Measurements from ENCODE around the gene CHERP. TPM values are rescaled to one million over a fixed set of nuclear protein-coding genes. Genes with fewer than 3 reads are reported as not detected.

The CHERP gene
- total and polyA plus RNA-seq, 2 experiments from 2014 or later = 7.8 to 38.7 TPM

DNA sequence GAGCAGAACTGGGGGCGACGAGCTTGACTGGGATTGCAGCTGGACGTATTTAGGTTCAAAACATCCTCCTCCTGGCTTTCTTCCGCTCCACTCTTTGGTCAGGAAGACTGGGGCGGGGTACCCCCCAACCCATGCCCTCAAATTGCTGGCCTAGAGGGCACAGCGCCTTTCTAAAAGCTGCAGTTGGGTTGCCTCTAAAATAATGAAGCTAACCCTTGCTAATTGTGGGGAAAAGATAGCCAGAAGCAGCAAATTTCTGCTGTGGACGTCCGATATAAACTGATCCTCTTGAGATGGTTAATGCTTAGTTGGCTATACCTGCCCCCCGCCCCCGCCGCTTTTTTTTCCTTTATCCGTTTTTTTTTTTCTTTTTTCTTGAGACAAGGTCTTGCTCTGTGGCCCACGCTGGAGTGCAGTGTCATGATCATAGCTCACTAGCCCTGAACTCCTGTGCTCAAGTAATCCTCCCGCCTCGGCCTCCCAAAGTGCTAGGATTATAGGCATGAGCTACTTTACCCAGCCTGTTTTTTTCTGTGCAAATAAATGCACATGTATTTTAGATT, 754 bp upstream of the CHERP start:
- H2AFZ ChIP-seq = peak overlapping the region; percentile 70
- H3K27me3 ChIP-seq = no peaks in the 10 kb centered on the region
- no peaks in the 10 kb centered on the region for H3K36me3 ChIP-seq (replicated peaks; ENCODE audit: insufficient read depth, low read depth)
- no peak for DNase-seq (ENCODE audit: low spot score)
- H3K4me1 ChIP-seq (ENCODE audit: insufficient read depth) = peaks cover 14% of the 10 kb centered on the region
- no peak for TF ChIP-seq EZH2phosphoT487 (IDR thresholded peaks at IDR 0.05; ENCODE audit: low read depth, severe bottlenecking, unreplicated experiment)
- no peak for TF ChIP-seq EZH2 (IDR thresholded peaks at IDR 0.05; ENCODE audit: borderline replicate concordance)
- TF ChIP-seq, protein P1, sequence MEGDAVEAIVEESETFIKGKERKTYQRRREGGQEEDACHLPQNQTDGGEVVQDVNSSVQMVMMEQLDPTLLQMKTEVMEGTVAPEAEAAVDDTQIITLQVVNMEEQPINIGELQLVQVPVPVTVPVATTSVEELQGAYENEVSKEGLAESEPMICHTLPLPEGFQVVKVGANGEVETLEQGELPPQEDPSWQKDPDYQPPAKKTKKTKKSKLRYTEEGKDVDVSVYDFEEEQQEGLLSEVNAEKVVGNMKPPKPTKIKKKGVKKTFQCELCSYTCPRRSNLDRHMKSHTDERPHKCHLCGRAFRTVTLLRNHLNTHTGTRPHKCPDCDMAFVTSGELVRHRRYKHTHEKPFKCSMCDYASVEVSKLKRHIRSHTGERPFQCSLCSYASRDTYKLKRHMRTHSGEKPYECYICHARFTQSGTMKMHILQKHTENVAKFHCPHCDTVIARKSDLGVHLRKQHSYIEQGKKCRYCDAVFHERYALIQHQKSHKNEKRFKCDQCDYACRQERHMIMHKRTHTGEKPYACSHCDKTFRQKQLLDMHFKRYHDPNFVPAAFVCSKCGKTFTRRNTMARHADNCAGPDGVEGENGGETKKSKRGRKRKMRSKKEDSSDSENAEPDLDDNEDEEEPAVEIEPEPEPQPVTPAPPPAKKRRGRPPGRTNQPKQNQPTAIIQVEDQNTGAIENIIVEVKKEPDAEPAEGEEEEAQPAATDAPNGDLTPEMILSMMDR (IDR thresholded peaks at IDR 0.05; ENCODE audit: poor library complexity) = no peak
- H3K9me2 ChIP-seq (replicated peaks; ENCODE audit: insufficient read depth) = no peaks in the 10 kb centered on the region
- H3K79me2 ChIP-seq = peaks cover 64% of the 10 kb centered on the region
- H3K4me2 ChIP-seq = peak overlapping the region; percentile 76
- peak overlapping the region; percentile 83 for H3K4me3 ChIP-seq
- H3K9me3 ChIP-seq (ENCODE audit: low read depth) = no peaks in the 10 kb centered on the region
- 5% methylated on average over 13 of the region's 15 CpGs for WGBS (ENCODE audit: low lambda C conversion rate, missing lambda C conversion rate)
- H4K20me1 ChIP-seq (ENCODE audit: insufficient read depth, poor library complexity, severe bottlenecking) = peaks cover 18% of the 10 kb centered on the region
- peak overlapping the region; percentile 89 for H3K27ac ChIP-seq

DNA sequence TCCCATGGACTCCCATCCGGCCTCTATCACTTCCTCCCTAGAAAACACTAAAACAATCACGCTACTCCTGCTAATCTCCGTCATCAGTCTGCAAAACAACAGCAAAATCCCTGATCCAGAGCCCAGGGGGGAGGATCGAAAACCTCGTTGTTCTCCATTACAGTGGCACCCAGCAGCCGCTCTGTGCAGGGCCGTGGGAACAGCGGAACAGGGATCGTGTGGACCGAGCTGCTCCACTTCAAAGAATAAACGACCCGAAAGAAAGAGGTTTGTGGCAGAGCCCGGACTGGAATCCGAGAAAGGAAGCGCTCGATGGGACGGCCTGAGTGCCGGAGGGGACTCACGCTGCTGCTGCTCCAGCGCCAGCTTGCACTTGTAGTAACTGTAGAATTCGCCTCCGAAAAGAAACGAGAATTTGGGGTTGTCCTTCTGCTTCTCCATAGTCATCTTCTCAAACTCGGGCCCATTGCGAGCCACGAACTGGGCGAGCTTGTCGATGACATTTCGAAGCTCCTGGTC, 652 bp downstream of the CHERP start:
- Histone ChIP-seq H3K4me2 (peak overlapping the region; percentile 96), H3K9me2 (replicated peaks; ENCODE audit: insufficient read depth) (no peaks in the 10 kb centered on the region), H3K79me2 (peaks cover 78% of the 10 kb centered on the region), H3K4me1 (ENCODE audit: insufficient read depth) (peaks cover 14% of the 10 kb centered on the region), H4K20me1 (ENCODE audit: insufficient read depth, poor library complexity, severe bottlenecking) (peaks cover 25% of the 10 kb centered on the region), H3K9me3 (ENCODE audit: low read depth) (no peaks in the 10 kb centered on the region), H3K27me3 (no peaks in the 10 kb centered on the region), H3K4me3 (peak overlapping the region; percentile 83), H3K27ac (peak overlapping the region; percentile 90), H2AFZ (peak overlapping the region; percentile 41), H3K36me3 (replicated peaks; ENCODE audit: insufficient read depth, low read depth) (no peaks in the 10 kb centered on the region)
- 2% methylated on average over 29 of the region's 29 CpGs for WGBS (ENCODE audit: low lambda C conversion rate, missing lambda C conversion rate)
- no peak for TF ChIP-seq EZH2phosphoT487 (IDR thresholded peaks at IDR 0.05; ENCODE audit: low read depth, severe bottlenecking, unreplicated experiment)
- TF ChIP-seq, protein P1 (IDR thresholded peaks at IDR 0.05; ENCODE audit: poor library complexity) = no peak
- TF ChIP-seq EZH2 (IDR thresholded peaks at IDR 0.05; ENCODE audit: borderline replicate concordance) = no peak
- DNase-seq (ENCODE audit: low spot score) = peak; percentile 37

DNA sequence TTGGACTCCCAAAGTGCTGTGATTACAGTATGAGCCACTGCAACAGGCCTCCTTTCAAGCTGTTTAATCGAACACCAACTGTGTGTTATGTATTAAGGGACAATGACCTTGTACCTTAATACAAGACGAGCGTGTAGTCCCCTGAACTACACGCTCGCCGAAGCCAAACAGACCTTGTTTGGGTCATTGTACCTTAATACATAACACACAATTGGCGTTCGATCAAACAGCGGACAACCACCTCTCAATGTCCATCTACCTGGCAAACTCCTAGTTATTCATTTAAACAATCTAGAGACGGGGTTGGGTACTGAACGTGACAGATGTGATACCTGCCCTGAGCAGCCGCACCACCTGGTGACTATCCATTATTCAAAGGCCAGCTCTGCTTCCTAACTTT, 1.3 kb downstream of the CHERP start:
- Histone ChIP-seq H3K79me2 (peaks cover 84% of the 10 kb centered on the region), H4K20me1 (ENCODE audit: insufficient read depth, poor library complexity, severe bottlenecking) (peaks cover 32% of the 10 kb centered on the region), H2AFZ (no peak overlapping the region), H3K9me2 (replicated peaks; ENCODE audit: insufficient read depth) (no peaks in the 10 kb centered on the region), H3K4me2 (peak overlapping the region; percentile 96), H3K4me3 (peak overlapping the region; percentile 83), H3K9me3 (ENCODE audit: low read depth) (no peaks in the 10 kb centered on the region), H3K27me3 (no peaks in the 10 kb centered on the region), H3K36me3 (replicated peaks; ENCODE audit: insufficient read depth, low read depth) (no peaks in the 10 kb centered on the region), H3K4me1 (ENCODE audit: insufficient read depth) (peaks cover 14% of the 10 kb centered on the region), H3K27ac (peak overlapping the region; percentile 90)
- whole genome bisulfite sequencing (ENCODE audit: low lambda C conversion rate, missing lambda C conversion rate) = 87% methylated on average over 12 of the region's 12 CpGs
- DNase-seq (ENCODE audit: low spot score) = no peak
- TF ChIP-seq EZH2phosphoT487 (IDR thresholded peaks at IDR 0.05; ENCODE audit: low read depth, severe bottlenecking, unreplicated experiment) = no peak
- TF ChIP-seq, protein P1 (IDR thresholded peaks at IDR 0.05; ENCODE audit: poor library complexity) = no peak

Data from hepatocyte (in vitro differentiated cells).